DMS79 (cell line): Measurements from ENCODE around the gene DACT2.

ENCODE experiments used
- DNase-seq: peaks from one replicate; lab custom pipeline; 2025; lab: John Stamatoyannopoulos, UW

The DACT2 gene

DNA sequence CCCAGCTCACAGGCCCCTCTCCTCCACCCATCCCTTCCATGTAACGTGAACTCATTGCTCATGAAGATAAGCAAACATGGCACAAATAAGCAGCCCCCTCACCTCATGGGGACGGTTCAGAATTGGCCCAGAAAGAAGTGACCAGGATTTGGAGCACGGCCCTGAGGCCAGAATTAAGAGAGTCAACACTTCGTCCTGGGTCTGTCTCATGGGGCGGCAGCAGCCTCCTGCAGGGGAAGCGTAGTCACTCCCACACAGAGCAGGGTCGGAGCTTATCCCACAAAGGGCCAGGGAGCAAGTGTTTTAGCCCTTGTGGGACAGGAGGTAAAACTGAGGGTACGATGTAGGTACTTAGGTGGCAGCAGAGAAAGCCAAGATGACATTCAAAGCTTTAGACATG is 28.6 kb upstream of the DACT2 start:
- no peak for DNase-seq

DNA sequence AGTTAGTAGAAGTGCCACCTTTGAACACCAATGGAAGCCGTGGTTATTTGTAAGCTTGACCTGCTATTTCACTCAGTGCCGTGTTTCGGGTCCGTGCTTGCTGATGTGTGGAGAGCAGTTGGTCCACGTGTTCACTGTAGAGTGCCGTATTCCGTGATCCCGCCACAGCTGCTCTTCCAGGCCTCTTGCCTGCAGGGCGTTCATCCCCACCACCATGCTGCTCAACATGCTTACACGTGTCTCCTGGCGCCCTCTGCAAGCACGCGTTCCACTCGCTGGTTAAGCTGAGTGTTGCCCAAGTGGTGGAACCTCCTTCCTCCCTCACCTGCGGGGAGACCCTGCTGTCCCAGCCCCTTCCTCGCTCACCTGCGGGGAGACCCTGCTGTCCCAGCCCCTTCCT is 28.0 kb upstream of the DACT2 start:
- DNase-seq, result no peak

DNA sequence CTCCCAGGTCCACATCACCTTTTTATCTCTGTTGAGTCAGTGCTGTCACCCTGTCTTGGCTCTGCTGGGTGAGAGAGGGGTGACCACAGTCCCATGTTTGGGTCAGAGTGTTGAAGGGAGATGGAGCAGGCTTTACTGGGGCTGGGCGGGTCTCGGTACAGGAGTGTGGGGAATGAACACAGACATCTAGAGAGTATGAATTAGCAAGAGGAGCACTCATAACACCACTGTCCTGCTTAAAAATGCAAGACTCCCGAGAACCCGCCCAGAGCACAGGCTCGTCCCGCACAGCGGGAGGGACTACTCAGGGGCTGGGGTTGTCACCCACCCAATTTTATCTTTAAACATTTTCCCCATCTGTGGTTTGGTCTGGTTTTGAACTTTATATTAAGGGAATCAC is 27.5 kb upstream of the DACT2 start:
- no peak for DNase-seq

DNA sequence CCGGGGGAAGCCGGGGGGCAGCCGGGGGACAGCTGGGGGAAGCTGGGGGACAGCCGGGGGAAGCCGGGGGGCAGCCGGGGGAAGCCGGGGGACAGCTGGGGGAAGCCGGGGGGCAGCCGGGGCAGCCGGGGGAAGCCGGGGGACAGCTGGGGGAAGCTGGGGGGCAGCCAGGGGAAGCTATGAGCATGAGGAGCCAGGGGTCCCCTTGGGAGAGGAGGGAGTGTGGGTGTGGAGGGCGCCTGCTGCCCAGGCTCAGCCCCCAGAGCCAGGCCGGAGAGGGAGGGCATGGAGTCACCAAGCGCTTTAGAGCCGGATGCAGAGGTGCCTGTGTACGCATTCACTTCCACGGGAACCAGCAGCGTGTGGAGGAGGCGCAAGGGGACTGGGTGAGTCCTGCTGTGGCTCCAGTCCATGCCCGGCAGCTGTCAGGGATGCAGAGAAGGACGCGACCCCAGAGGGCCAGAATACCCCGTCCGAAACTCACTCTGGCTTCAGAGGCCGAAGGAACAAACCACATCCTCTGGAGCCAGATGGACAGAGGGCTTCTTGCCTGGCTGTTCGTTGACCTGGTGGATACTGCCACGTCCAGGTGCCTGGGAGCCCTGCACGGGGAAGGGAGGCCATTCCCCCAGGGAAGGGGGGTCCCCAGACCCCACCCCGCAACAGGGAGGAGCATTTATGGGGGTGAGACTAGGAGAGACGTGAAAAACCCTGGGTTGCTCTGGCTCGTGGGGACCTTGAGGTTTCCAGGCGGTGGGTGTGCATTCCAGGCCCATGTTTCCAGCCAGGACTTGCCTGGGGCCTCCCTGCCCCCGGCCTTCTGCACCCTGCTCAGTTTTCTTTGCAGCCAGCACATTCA is 26.5 kb upstream of the DACT2 start:
- DNase-seq, result no peak

DNA sequence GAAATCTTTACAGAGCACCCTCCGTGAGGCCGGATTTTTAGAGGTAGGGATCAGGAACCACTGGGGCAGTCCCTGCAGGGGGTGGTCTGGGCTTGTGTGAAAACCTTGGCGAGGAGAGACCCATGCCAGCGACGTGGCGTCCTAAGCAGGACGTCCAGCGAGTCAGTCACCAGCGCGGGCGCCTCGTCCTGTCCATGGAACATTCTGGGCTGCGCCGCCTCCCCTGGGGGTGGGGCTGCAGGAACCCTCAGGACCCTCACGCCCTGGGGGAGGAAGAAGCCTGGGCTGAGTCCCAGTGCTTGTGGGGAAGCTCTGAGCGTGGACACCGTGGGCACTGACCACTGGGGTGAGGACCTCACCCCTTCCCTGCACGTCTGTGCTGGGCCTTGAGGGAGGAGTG is 25.7 kb upstream of the DACT2 start:
- no peak for DNase-seq

DNA sequence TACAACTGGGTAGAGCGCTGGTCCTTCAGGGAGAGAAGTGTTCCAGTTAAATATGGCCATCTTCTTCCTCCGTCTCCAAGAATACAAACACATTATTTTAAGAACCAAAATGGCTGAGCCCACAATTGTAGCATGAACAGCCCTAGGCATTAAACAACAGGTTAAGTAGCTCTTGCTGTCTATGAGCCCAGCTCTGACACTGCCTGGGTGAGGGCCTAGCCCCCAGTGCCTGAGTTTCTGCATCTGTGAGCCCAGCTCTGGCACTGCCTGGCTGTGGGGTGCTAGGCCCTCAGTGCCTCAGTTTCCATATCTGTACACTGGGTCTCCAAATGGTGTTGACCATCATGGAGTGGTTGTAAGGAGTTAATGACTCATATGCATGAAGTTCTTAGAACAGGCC is 24.8 kb upstream of the DACT2 start:
- DNase-seq, result no peak

DNA sequence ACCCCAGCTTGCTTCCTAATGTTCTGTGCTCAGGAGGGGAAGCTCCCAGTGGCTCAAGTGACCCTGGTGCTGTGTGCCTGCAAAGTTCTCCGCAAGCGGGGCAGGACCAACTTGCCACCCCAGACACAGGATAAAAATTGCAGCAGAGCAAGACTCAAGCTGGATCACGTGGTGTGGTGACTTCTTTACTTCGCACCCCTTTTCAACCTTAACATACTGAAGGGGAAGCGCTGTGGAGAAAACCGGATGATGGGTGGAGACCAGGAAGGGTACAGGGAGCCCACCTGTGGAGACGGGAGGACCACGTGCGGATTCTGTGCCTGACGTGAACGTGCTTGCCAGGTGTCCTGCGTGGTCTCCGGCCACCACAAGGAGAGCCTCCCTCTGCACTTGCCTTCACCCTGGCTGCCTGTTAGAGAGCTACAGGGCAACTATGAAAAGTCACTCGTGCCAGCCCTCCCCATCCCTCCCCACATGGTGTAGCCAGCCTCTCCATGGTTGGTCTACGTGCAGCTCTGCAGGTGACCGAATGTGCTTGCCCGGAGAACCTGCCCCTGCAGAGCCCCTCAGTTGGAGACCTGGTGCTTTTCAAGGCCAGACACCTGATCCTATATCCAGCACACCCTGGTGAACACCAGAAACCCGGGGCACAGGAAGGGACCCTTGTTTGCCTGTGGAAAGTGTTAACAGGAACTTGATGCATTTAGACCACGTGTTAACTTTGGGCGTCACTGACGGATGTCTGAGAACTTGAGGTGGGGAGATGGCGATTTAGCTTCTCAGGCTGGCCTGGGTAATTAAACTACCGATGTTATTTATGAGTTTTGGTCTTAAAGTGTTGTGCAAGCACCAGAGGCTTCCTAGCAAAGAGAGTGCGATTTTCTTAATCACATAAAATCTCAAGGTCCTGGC is 23.9 kb upstream of the DACT2 start:
- no peak for DNase-seq

DNA sequence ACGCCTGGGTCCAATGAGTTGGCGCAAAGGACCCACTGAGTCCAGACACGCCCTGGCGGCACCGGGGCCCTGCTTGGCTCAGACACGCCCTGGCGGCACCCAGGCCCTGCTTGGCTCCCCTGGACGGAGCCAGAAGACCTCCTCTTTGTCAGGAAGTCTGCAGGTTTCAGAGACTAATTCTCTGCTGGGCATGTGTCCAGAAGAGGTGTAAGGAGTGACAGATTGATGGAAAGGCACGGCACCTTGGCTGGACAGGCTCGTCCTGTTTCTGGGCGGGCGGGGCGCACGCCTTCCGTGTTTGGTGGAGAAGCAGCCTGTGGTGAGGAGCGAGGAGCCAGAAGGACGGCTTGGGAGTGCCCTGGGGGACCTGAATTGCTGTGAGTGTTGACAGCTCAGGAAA is 23.1 kb upstream of the DACT2 start:
- no peak for DNase-seq

DNA sequence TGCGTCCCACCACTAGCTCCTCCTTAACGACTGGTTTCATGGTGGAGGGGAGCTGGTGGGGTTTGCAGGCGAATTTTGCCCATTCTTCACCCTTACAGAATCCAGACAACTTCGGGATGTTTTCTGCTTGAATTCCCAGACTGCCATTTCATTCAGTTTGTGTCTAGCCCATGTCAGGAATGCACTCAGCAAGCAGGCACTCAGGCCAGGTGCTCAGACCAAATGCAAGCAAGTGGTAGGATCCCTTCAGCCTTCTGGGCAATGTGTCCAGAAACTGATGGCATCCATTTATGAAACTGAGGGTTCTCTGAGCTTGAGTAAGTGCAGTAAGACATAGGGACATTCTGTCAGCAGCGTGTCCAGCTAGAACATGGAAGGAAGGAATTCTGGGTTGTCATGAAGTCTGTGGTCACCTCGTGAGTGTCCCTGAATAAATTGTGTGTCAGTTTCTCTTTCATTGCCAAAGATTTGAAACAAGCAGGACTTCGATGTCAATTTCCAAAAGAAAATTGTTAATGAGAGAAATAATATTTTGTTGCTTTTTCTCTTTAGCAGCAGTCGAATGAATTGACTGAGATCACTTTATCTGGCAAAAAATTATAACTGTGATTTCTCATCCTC is 21.8 kb upstream of the DACT2 start:
- DNase-seq, result no peak

DNA sequence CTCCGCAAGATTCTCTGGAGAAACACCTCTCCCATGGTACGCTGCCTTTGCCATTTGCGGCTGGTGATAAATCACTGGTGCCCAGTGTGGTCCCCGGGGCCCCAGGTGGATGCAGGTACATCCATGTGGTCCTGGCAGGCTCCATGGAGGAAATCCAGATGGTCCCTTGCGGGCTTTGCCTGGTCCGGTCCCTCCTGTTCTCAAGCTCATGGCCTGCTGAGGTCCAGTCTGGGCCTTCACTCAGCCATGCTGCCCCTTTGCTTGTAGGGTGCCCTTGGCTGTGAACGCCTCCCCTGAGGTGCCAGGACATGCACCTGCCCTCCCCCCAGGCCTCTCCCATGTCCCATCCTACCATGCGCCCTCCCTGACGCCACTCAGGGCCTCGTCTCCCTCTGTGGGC is 21.2 kb upstream of the DACT2 start:
- DNase-seq, result no peak

DNA sequence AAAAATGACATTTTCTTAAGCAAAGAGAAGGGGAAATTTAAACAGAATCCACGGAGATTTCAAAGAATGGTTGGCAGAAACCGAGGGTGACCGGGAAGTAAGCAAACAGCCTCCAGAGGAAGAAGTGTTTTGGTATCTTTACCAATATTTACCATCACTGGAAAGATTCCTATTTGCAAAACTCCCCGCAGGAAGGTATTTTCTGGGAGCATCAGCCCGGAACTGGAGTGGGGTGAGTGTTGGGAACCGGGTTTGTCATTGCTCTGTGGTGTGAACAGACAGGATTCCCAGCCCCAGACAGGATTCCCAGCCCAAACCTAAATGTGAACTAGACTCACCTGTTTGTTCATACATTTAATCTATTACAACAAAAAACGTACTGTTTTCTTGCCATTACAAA is 19.2 kb upstream of the DACT2 start:
- DNase-seq, result no peak

DNA sequence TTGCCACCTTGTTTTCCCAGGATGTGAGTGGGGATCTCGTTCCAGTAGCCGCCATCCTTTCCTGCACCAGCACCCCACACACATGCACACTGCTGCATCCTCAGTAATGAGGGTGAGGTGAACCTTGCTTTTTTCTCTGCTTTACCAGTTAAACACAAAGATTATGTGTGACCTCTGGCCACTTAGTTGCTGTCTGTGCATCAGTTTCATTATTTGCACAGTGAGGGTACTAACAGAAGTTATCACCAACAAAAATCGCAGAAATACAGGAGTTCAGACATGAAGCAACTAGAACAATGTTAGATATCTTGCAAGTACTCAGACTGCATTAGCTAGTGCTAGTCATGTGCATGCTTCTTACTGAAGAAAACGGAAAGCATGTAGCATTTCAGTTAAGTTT is 17.4 kb upstream of the DACT2 start:
- DNase-seq, result no peak

DNA sequence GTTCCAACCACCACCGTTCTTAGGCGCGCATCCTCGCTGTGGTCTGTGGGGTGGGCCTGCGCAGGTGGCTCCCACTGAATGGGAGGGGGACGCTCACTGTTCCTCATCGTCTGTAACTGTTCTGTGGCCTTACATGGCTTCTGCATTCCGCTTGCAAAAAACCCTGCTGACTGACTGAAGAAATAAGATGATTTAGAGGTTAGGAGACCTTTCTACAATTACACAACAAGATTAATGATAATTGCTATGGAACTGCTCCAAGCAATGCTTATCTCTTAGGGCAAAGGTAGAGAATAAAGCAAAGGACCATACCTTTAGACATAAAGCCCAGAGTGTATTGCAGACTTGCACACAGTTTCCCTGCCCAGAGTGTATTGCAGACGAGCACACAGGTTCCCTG is 14.4 kb upstream of the DACT2 start:
- DNase-seq, result no peak

DNA sequence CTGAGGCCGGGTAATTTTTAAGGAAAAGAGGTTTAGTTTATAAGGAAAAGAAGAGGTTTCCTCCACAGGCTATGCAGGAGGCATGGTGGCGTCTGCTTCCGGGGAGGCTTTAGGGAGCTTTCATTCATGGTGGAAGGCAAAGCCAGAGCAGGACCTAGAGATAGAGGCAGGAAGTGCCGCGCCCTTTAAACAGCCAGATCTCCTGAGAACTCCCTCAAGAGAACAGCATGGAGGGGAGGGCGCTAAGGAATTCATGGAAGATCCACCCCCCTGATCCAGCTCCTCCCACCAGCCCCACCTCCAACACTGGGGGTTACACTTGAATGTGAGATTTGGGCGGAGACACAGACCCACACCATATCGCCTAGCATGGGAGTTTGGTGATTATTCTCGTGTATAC is 13.9 kb upstream of the DACT2 start:
- DNase-seq, result no peak

DNA sequence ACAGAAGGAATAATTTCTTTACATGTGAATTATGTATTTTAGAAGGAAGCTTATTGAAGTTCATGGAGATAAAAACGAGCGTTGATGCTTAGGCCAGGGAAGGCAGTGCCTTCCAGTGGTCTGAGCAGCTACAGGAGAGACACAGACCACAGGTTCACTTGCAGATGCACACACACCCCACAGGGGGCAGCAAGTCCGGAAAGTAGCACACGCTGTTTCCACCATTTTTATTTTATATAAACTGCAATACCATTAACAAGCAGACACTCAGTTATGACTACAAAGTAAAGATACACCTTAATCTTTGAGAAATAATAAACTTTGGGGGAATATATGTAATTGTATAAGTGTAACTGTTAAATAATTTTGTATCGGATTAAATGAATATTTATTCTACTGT is 13.5 kb upstream of the DACT2 start:
- DNase-seq, result no peak

DNA sequence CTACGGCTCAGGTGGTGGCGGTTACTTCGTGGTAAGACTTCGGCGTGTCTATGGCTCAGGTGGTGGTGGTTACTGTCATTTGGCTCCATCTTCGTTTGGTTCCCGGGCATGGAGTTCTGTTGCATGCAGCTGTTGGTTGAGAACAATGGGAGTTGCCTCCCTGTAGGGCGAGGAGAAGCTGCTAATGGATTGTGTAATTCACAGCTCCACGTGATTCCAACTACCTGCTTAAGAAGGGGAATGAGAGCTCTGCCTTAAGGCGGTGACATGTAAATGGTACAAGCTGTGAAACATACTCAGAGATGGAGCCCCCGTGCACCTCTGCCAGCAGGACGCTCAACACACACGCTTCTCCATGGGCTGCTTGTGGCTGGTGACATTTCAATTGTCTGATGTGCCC is 12.4 kb upstream of the DACT2 start:
- no peak for DNase-seq

DNA sequence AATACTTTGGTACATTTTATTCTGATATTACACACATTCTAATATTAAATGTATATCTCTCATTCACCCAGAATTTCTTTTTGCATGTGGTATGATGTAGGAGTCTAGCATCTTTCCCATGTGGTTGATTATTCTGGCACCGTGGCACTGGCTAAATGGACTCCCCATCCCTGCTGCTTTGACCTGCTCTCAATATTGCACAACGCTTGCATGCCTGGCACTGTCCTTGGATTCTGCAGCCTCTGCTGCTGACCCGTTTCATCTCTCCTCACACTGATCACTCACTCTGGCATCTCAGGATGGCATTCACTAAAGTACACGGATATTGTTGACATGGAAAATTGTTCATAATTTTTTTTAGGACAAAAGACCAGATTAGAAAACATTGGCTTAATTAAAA is 11.5 kb upstream of the DACT2 start:
- no peak for DNase-seq

DNA sequence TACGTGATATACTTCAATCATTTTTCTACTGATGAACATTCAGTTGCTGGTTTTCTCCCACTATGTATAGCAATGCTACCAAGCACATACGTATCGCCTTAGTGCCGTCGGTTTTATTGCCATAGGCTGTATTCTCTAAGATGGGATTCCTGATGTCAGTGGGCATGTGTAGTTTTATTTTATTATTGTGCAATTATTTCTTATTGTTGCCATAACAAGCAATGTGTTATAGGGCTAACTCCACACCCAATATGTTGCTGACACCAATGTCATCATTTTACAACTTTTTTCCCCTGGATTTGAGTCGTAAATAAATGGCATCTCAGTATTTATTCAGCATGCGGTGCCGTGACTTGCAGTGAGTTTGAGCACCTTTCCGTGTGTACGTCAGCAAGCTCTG is 10.8 kb upstream of the DACT2 start:
- DNase-seq, result no peak

DNA sequence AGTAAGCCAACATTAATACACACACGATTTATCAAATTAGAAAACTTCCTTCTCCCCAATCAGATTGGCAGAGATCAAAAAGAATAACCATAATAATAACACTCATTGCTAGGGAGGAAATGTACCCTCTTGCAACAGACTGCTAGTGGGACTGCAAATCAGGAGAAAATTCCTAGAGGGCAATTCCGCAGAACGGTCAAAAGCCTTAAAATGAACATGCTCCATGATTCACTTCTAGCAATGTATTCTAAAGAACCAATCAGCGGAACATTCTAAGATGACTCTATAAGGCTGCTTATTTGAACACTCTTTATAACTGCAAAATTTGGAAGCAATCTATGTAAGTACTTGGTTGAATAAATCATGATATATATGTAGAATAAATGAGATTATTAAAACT is 8.5 kb upstream of the DACT2 start:
- no peak for DNase-seq

DNA sequence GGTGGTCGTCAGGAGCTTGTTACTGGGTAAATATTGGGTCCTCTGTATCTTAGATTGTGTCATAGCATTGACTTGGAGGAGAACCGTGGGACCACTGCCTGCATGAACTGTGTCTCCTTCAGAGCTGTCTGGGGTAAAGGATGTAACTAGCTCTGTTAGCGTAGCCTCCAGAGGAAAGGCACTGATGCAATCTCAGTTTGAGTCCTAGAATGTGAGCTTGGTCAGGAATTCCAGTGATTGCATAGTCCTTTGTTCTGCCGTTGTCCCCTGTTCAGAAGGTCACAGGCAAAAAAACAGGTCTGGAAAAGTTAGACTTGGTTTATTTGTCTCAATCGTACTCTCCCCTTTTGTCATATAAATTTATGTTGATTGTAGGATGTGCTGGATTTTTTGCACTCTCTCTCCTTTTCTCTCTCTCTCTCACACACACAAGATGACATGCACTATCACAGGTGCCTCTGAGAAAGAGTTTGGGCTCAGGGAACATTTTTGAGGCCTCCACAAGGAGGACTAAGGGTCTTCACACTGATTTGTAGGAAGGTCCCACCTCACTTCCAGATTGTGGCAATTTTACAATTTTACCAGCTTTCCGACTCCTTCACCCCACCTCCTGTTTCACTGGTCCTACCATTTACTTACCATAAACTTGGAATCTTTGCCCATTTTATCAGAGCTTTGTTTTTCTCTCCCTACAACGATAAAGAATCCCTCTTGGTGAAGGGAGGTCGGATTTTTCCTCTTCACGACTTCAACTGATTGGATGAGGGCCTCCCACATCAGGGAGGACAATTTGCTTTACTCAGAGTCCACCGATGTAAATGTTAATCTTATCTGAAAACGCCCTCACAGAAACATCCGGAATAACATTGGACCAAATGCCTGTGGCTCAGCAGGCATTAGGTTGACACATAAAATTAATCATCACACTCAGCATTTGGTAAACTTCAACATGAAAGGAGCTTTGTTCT is 7.0 kb upstream of the DACT2 start:
- DNase-seq, result no peak

DNA sequence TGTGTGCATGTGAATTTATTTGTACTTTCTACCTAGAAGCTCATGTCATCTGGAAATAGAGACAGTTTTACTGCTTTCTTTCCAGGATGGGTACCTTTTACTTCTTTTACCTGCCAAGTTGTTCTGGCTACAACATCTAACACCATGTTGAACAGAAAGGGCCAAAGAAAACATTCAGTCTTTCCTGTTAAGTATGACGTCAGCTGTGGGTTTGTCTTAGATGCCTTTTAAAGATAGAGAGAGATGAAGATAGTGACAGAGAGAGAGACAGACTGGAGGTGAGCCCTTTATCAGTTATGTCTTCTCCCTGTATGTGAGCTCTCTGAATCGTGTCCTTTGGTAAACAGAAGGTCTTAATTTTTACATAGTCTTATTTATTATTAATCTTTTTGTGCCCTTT is 3.4 kb upstream of the DACT2 start:
- DNase-seq, result no peak

DNA sequence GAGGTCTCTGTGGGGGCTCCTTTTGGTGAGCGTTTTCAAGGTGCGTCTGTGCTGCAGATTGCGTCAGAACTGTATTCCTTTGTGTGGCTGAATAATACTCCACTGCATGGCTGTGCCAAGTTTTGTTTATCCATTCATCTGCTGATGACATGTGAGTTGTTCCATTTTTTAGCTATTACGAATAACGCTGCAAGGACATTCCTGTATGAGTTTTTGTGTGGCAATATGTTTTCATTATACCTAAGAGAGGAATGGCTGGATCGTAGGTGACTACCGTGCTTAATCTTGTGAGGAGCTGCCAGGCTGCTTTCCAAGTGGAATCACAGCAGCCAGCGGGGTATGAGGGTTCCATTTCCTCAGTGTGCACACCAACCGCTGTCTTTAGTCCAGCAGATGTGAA is 1.1 kb upstream of the DACT2 start:
- DNase-seq, result no peak
